SU-DHL-6 (cell line): ENCODE measurements around the gene OSBP2.

Experiments used
- H2AFZ ChIP-seq: fragments of 200-600 bp; sonication (generic); 2 replicates; pipeline ENCODE4 v1.6.1; 2014; ENCODE audit warnings: low read depth, mild to moderate bottlenecking, moderate library complexity, mixed read lengths, antibody characterized with exemption, low read length; ENCODE audit not compliant: severe bottlenecking
- H3F3A ChIP-seq: fragments of 200-600 bp; shearing (Covaris generic); 2 replicates; pipeline ENCODE4 v1.6.0; 2016; ENCODE audit warnings: antibody characterized with exemption, mild to moderate bottlenecking; ENCODE audit not compliant: insufficient read depth
- H3K27ac ChIP-seq: fragments of 200-600 bp; sonication (generic); 2 replicates; pipeline ENCODE4 v1.5.1; 2016; ENCODE audit warnings: low read depth, mild to moderate bottlenecking, low read length, moderate library complexity, mixed read lengths
- H3K27me3 ChIP-seq: fragments of 200-600 bp; sonication (generic), shearing (Covaris generic); 2 replicates; pipeline ENCODE4 v1.6.0; 2014; ENCODE audit warnings: mild to moderate bottlenecking, low read length
- H3K36me3 ChIP-seq: fragments of 200-600 bp; sonication (generic); 2 replicates; pipeline ENCODE4 v1.6.1; 2014; ENCODE audit warnings: mild to moderate bottlenecking, low read length, mixed read lengths
- H3K4me2 ChIP-seq: fragments of 300-600, 200-600 bp; shearing (Covaris generic), sonication (generic); 2 replicates; pipeline ENCODE4 v1.6.0; 2014; ENCODE audit warnings: low read length, low read depth, mild to moderate bottlenecking; ENCODE audit not compliant: poor library complexity, severe bottlenecking
- H3K4me3 ChIP-seq: fragments of 200-600 bp; sonication (generic); 2 replicates; pipeline ENCODE4 v1.5.1; 2014; ENCODE audit warnings: antibody characterized with exemption, low read length, mild to moderate bottlenecking, mixed read lengths; ENCODE audit not compliant: insufficient read depth, poor library complexity, severe bottlenecking
- H3K79me2 ChIP-seq: fragments of 200-600 bp; sonication (generic); 2 replicates; pipeline ENCODE4 v1.6.1; 2014; ENCODE audit warnings: mild to moderate bottlenecking, low read length, moderate library complexity; ENCODE audit not compliant: insufficient read depth
- H3K9ac ChIP-seq: fragments of 200-600 bp; sonication (generic); 2 replicates; pipeline ENCODE4 v1.7.0; 2014; ENCODE audit warnings: mild to moderate bottlenecking, low read length
- H3K9me2 ChIP-seq: fragments of 200-600 bp; sonication (generic); replicated peaks from 2 replicates; pipeline ENCODE4 v1.6.1; 2014; ENCODE audit warnings: low read length; ENCODE audit not compliant: insufficient read depth
- H3K9me3 ChIP-seq: fragments of 200-600 bp; sonication (generic); 2 replicates; pipeline ENCODE4 v1.6.1; 2014; ENCODE audit warnings: low read length, mixed read lengths; ENCODE audit not compliant: insufficient read depth
- H4K20me1 ChIP-seq: fragments of 200-600 bp; sonication (generic); 2 replicates; pipeline ENCODE4 v1.6.1; 2014; ENCODE audit warnings: low read depth, mild to moderate bottlenecking, antibody characterized with exemption, low read length, moderate library complexity, mixed read lengths
- CTCF ChIP-seq: fragments of 200-600 bp; sonication (generic); IDR thresholded peaks from one replicate; pipeline ENCODE4 v1.5.1; 2017; ENCODE audit warnings: antibody characterized with exemption, mild to moderate bottlenecking, low read length, moderate library complexity; ENCODE audit not compliant: insufficient read depth, poor library complexity, severe bottlenecking
- EZH2phosphoT487 ChIP-seq: fragments of 200-600 bp; sonication (generic), shearing (Covaris generic); conservative IDR thresholded peaks from 2 replicates; pipeline ENCODE4 v1.6.1; 2018; ENCODE audit warnings: mild to moderate bottlenecking, antibody characterized with exemption, low read length, moderate library complexity, mixed read lengths

Gene OSBP2

GRCh38 chr22:30668386-30668710, 26.3 kb upstream of the OSBP2 start:
- Histone ChIP-seq H3K27ac (no peak overlapping the region), H3K9me2 (no peaks in the 10 kb centered on the region), H3K36me3 (no peaks in the 10 kb centered on the region), H3K27me3 (no peaks in the 10 kb centered on the region), H3K4me2 (no peak overlapping the region), H3K79me2 (no peaks in the 10 kb centered on the region), H4K20me1 (no peaks in the 10 kb centered on the region), H3F3A (no peaks in the 10 kb centered on the region), H3K9me3 (no peaks in the 10 kb centered on the region), H2AFZ (no peak overlapping the region), H3K9ac (no peak overlapping the region), H3K4me3 (no peak overlapping the region)
- TF ChIP-seq EZH2phosphoT487 (no peak), CTCF (no peak)

GRCh38 chr22:30671071-30671470, 23.6 kb upstream of the OSBP2 start:
- no peak overlapping the region for H2AFZ ChIP-seq
- TF ChIP-seq EZH2phosphoT487, result no peak
- TF ChIP-seq CTCF, result no peak

GRCh38 chr22:30673136-30673535, 21.5 kb upstream of the OSBP2 start:
- Histone ChIP-seq H3F3A (no peaks in the 10 kb centered on the region), H3K27me3 (no peaks in the 10 kb centered on the region)

More at GRCh38 chr22:30671071-30671470, 23.6 kb upstream of the OSBP2 start:
- Histone ChIP-seq H3K9me2 (no peaks in the 10 kb centered on the region), H3K79me2 (no peaks in the 10 kb centered on the region), H4K20me1 (no peaks in the 10 kb centered on the region), H3K9me3 (no peaks in the 10 kb centered on the region), H3K9ac (no peak overlapping the region), H3F3A (no peaks in the 10 kb centered on the region), H3K4me2 (no peak overlapping the region), H3K36me3 (no peaks in the 10 kb centered on the region), H3K4me3 (no peak overlapping the region), H3K27me3 (no peaks in the 10 kb centered on the region), H3K27ac (no peak overlapping the region)

More at GRCh38 chr22:30673136-30673535, 21.5 kb upstream of the OSBP2 start:
- H3K36me3 ChIP-seq, result no peaks in the 10 kb centered on the region
- no peak overlapping the region for H3K27ac ChIP-seq
- no peaks in the 10 kb centered on the region for H3K9me3 ChIP-seq
- H3K9ac ChIP-seq, result no peak overlapping the region
- H3K4me2 ChIP-seq, result no peak overlapping the region
- H2AFZ ChIP-seq, result no peak overlapping the region
- no peaks in the 10 kb centered on the region for H3K79me2 ChIP-seq
- H3K4me3 ChIP-seq, result no peak overlapping the region
- H3K9me2 ChIP-seq, result no peaks in the 10 kb centered on the region
- no peaks in the 10 kb centered on the region for H4K20me1 ChIP-seq
- TF ChIP-seq CTCF (no peak), EZH2phosphoT487 (no peak)
